ENCODE data around the gene HIBCH.
"Not testable (repeated sequence)": the region's sequence is repeated elsewhere in the genome, so short reads cannot be mapped to it uniquely, and the experiment has no call there.

HIBCH gene

GRCh38 chr2:190360965-190361364, 41.3 kb upstream of the HIBCH start:
- no peak overlapping the region for H3K4me3 ChIP-seq (ENCODE audit: low read depth, low read length)
- no peak for DNase-seq (ENCODE audit: low read depth)
- TF ChIP-seq, protein P1, sequence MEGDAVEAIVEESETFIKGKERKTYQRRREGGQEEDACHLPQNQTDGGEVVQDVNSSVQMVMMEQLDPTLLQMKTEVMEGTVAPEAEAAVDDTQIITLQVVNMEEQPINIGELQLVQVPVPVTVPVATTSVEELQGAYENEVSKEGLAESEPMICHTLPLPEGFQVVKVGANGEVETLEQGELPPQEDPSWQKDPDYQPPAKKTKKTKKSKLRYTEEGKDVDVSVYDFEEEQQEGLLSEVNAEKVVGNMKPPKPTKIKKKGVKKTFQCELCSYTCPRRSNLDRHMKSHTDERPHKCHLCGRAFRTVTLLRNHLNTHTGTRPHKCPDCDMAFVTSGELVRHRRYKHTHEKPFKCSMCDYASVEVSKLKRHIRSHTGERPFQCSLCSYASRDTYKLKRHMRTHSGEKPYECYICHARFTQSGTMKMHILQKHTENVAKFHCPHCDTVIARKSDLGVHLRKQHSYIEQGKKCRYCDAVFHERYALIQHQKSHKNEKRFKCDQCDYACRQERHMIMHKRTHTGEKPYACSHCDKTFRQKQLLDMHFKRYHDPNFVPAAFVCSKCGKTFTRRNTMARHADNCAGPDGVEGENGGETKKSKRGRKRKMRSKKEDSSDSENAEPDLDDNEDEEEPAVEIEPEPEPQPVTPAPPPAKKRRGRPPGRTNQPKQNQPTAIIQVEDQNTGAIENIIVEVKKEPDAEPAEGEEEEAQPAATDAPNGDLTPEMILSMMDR (IDR thresholded peaks at IDR 0.05; ENCODE audit: control insufficient read depth, extremely low read depth, insufficient read depth), result no peak

- DNase-seq (ENCODE audit: low read depth), result no peak
- no peak overlapping the region for H3K4me3 ChIP-seq (ENCODE audit: low read depth, low read length)
- TF ChIP-seq, protein P1 (IDR thresholded peaks at IDR 0.05; ENCODE audit: control insufficient read depth, extremely low read depth, insufficient read depth), result no peak
These were observed 40.9 kb upstream of the HIBCH start for GRCh38 chr2:190360561-190360960.

DNA sequence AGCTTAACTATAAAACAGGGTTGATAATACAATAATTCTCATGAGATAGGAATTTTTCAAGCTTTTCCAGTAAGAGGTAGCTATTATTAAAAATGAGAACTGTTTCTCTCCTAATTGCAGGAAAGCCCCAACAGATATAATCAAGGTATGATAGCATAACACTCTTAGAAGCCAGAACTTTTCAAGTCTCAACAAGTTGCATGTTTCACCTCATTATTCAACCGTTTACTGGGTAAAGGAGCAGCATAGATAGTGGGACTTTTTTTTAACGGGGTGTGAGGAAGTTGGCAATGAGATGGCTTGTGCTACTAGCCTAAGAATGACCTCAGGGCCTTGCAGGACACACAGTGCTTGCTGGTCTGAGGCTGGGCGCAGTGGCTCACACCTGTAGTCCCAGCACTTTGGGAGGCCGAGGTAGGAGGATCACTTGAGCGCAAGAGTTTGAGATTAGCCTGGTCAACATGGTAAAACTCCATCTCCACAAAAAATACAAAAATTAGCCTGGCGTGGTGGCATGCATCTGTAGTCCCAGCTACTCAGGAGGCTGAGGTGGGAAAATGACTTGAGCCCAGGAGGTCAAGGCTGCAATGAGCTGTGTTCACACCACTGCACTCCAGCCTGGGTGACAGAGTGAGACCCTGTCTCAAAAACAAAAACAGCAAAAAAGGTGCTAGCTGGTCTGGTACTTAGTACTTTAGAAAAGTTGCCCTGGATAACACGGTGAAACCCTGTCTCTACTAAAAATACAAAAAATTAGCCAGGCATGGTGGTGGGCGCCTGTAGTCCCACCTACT, 39.2 kb upstream of the HIBCH start:
- DNase-seq (ENCODE audit: low read depth); H3K4me3 ChIP-seq (ENCODE audit: low read depth, low read length): not testable (repeated sequence)

- TF ChIP-seq, protein P1 (IDR thresholded peaks at IDR 0.05; ENCODE audit: control insufficient read depth, extremely low read depth, insufficient read depth), result no peak
- no peak overlapping the region for H3K4me3 ChIP-seq (ENCODE audit: low read depth, low read length)
- no peak for DNase-seq (ENCODE audit: low read depth)
These were observed 38.0 kb upstream of the HIBCH start for GRCh38 chr2:190357600-190357999.

DNA sequence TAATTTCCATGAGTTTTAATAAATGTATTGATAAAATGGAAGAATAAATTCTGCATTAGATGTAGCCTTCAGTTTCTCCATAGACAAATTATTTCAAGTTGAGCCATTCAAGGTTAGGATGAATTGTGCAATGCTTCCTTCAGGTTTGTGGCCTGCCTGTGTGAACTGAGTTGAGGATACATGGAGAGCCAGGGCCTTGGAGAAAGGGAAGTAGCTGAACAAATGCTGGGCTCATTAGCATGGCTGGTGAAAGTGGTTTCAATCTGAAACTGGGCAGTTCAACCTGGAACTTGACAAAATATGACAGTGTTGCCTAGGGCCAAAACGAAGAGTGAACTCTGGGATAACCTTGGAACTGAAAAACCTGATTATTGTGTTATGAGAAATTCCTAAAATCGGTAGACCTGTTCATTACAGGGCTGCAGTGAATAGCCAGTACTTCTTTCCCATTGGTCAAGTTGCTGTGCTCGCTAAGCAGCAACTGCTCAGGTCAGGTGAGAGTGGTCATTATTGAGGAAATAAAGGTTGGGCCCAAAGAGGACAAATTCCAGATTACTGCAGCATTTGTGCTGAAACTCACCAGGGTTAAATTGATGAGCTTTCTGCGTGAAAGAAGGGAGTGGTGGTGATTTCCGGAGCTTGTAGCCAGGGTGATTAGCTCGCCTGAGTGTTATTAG, 36.5 kb upstream of the HIBCH start:
- TF ChIP-seq, protein P1 (IDR thresholded peaks at IDR 0.05; ENCODE audit: control insufficient read depth, extremely low read depth, insufficient read depth), result no peak
- no peak for DNase-seq (ENCODE audit: low read depth)
- H3K4me3 ChIP-seq (ENCODE audit: low read depth, low read length), result no peak overlapping the region

- no peak overlapping the region for H3K4me3 ChIP-seq (ENCODE audit: low read depth, low read length)
- no peak for DNase-seq (ENCODE audit: low read depth)
- TF ChIP-seq, protein P1 (IDR thresholded peaks at IDR 0.05; ENCODE audit: control insufficient read depth, extremely low read depth, insufficient read depth), result no peak
These were observed 34.5 kb upstream of the HIBCH start for GRCh38 chr2:190354003-190354690.

GRCh38 chr2:190353537-190353899, 33.9 kb upstream of the HIBCH start:
- no peak for DNase-seq (ENCODE audit: low read depth)
- TF ChIP-seq, protein P1 (IDR thresholded peaks at IDR 0.05; ENCODE audit: control insufficient read depth, extremely low read depth, insufficient read depth), result no peak
- no peak overlapping the region for H3K4me3 ChIP-seq (ENCODE audit: low read depth, low read length)
